ENCODE results near the gene WHRN.
A peak's percentile ranks its signal among the peaks of the same experiment; 100 is the strongest.

WHRN gene

DNA sequence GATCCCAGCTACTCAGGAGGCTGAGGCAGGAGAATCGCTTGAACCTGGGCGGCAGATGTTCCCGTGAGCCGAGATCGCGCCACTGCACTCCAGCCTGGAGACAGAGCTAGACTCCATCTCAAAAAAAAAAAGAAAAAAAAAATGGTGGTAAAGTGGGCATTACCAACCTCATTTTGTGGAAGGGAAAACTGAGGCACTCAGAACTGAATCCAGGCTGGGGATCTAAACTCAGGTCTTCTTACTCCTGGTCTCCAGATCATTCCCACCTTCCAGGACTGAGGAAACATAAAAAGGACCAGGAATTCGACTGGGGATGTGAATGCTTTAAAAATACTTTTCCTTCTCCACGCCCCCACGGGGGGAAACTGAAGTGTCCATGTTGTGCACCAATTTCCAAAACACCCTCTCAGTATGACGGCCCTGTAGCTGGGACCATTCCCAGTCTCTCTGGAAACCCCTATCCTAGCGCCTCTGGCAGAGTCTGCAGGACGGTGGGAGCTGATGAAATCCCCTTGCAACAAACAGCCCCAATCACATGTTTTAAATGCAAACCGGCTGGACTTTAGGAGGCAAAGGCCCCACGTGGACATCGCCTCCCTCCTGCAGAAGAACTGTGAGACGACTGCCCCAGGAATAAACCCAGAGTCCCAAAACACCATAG is 108.6 kb downstream of the WHRN start:
- no peak for DNase-seq (ENCODE audit: low read depth)

- DNase-seq (ENCODE audit: low read depth): no peak
These were observed 109.5 kb downstream of the WHRN start for GRCh38 chr9:114395768-114396167.

DNA sequence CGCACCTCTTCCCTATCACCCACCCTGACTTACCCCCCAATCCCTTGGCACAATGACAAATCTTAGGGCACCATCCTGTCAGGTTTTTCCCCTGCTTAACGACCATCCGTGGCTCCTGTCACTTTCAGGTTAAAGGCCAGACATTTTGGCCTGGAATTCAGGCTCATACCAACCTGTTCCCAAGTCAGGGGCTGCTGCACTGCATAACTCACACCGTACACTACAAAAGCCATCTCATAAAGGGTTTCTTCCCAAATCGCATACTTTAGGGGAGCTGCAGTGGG is 110.0 kb downstream of the WHRN start:
- no peak for DNase-seq (ENCODE audit: low read depth)

- no peak for DNase-seq (ENCODE audit: low read depth)
These were observed 110.5 kb downstream of the WHRN start for GRCh38 chr9:114394523-114395333.

GRCh38 chr9:114392749-114393112 is 112.5 kb downstream of the WHRN start:
- DNase-seq (ENCODE audit: low read depth): no peak

DNA sequence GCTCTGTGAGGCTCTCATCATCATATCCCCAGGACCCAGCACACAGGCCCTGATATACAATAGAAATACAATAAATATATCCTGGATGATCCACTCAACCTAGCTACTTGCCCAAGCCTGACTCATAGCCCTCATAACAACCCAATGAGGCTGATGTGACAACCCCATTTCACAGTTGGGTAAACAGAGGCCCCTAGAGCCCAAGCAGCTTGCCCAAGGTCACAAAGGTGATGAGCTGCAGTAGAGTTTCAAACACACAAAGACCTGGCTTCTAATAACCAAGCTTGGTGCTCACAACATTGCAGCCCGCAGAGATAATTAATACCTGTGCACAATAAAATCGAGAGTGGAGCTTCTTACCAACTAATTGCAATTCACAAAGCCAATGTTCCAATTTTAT is 114.3 kb downstream of the WHRN start:
- DNase-seq (ENCODE audit: low read depth): no peak

DNA sequence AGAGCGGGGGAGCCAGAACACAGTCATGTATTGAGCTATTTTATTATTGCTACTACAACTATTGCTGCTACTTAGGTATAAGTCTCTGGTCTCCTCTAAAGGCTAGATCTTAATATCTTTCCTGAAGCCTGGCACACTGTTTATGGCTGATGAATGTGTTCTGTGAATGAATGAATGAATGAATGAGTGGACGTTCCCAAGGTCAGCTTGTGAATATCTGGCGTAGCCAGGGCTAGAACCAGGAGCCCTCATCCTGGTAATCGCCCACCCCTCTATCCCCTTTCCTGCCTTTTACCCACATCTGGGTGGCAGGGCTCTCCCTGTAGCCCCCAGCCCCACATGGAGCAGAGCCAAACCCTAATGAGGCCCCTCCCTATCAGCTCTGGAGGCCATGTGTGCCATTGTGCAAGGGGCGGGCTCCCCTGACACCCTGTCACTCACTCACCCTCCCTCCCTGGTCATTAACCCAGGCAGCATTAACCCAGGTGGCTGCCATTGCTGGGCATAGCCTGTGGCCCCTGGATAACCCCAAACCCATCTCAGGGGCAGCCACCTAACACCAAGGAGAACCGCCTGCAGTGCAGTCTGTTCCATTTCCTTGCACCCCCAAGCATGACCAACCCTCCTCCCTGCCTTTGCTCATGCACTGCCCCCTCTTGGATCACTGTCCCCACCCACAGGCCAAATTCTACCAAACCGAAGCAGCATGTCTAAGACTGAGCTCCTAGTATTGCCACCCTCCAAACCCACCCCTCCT is 115.5 kb downstream of the WHRN start:
- DNase-seq (ENCODE audit: low read depth): no peak

- no peak for DNase-seq (ENCODE audit: low read depth)
These were observed 116.4 kb downstream of the WHRN start for GRCh38 chr9:114388764-114389375.

DNA sequence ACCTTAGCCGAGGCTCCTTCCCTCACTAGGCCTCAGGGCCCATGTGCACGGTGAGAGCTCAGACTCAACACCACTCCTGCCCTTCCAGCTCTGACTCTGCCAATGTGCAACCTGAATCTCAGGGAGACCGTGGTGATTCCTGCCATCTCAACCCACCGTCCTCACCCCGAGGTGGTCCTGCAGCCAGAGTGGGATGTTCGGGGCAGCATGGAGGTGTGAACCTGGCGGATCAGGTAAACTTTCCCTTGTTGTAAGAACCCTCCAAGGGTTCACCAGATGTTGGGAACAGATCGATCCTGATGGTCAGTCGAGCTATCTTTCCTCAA is 117.0 kb downstream of the WHRN start:
- DNase-seq (ENCODE audit: low read depth): no peak

GRCh38 chr9:114387680-114388356 is 117.5 kb downstream of the WHRN start, which contains the start of gene AKNA:
Gene AKNA, minus strand, starts transcription at chr9:114387982. Its CDS starts 6,649 bp downstream, at chr9:114381333.
- DNase-seq (ENCODE audit: low read depth): peak; percentile 71

- DNase-seq (ENCODE audit: low read depth): no peak
These were observed 118.2 kb downstream of the WHRN start for GRCh38 chr9:114386886-114387679.

DNA sequence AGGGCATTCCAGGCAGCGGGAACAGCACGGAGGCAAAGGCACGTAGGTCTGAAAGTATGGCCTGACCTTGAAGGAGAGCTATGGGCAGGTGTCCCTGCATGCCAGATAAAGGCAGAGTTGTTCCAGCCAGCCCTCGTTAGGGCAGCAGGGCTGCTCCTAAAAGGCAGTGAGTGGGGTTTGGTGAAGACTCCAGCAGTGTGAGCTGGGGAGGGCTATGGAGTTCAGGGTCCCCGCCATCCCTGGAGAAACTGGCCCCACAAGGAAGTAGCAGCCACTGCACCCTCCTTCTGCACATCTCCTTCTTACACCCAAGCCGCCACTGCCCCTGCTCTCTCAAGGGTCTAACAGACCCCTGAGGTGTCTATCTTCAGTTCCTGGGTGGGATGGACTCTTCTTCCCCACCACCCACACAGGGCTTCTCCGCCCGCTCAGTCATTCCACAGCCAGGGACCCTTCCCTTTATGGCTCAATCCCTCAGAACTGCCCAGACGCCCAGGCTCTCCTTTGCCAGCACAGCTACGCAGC is 118.8 kb downstream of the WHRN start:
- DNase-seq (ENCODE audit: low read depth): no peak

DNA sequence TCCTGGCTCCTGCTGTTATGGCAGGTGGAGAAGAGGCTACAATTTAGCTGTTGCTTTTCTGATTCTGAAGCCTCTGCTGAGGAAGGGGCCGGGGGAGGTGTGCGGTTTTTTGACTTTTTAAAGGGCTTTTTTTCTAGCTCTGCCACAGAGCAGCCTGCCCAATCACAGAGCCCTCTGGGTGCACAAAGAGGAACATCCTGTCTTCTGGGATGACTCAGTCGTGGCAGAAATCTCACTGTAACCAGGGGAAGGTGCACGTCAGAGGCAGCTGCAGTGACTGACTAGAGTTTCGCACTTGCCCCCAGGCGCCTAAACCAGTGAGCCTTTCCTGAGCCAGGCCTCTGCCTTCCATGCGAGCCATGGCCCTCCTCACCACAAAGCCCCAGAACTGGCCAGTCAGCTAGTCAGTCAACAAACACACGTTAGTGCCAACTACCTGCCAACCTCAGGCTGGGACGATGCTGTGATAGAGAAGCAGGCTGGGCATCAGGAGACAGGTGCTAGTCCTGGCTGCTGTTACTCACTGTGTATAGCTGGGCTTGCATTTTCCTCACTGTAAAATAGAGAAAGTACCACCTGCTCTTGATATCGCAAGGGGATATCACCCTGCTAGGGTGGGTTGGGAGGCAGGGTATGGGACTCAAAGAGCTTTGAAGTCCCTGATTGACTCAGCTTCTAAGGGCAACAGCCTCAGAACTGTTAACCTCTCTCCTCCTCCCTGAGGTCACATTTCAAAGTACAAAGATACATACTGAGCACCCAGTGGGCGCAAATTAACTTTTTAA is 119.7 kb downstream of the WHRN start:
- DNase-seq (ENCODE audit: low read depth): peak; percentile 81

DNA sequence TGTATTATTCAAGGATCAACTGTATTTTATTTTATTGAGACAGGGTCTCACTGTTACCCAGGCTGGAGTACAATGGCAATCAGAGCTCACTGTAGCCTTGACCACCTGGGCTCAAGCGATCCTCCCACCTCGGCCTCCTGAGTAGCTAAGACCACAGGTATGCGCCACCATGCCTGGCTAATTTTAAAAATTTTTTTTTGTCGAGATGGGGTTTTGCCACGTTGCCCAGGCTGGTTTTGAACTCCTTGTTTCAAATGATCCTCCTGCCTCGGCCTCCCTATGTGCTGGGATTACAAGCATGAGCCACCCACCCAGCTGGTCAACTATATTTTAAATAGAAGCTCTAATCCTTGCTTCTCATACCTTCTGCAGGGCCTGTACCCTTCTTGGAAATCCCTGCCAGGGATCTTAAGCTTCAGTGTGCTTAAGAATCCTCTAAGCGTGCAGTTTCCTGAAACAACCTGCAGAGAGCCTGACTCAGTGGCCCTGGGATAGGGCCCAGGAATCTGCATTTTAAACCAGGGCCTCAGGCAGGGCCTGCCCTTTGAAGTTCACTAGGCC is 120.4 kb downstream of the WHRN start:
- no peak for DNase-seq (ENCODE audit: low read depth)

GRCh38 chr9:114384341-114384740 is 120.9 kb downstream of the WHRN start:
- DNase-seq (ENCODE audit: low read depth): no peak

DNA sequence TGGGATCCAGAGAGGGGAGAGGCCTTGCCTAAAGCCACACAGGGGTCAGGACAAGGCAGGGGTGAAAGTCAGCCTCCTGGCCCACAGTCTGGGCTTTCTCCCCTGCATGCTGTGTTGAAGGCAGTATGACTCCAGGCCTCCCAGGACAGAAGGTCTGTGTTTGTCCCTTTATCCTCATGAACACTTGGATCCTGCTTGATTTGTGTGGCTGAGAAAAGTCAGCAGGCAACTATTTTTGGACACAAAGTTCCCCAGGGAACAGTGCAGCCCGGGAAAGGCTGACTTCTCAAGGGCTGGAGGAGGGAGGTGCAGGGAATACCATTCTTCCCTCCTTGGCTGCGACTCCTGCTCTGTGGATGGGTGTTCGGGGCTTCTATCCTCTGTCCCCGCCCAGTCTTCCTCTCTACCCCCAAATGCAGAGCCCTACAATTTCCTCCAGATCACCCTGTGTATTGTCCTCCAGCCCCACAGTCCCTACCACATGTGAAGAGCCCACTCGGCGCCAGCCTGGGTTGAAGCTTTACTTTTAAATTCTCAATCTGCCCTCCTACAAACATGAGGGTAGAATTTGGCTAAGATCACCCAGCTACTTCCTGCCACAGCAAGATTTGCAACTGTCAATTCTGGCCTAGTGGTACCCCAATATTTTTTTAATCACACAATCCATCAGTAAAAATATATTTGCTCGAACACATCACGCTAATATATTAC is 121.6 kb downstream of the WHRN start:
- DNase-seq (ENCODE audit: low read depth): no peak

GRCh38 chr9:114382699-114383520 is 122.4 kb downstream of the WHRN start:
- peak; percentile 60 for DNase-seq (ENCODE audit: low read depth)

- no peak for DNase-seq (ENCODE audit: low read depth)
These were observed 126.4 kb downstream of the WHRN start for GRCh38 chr9:114378883-114379282.
